Left forelimb (tissue), 1 donor: ENCODE data around the gene MEIS2.

Experiments used
- DNase-seq: peaks from one replicate; pipeline ENCODE4 v3.0.0-alpha.2; 2018; ENCODE audit warnings: low spot score

MEIS2 gene

GRCh38 chr15:37098468-37099318 lies 1.7 kb downstream of the MEIS2 start:
- no peak for DNase-seq

GRCh38 chr15:37097144-37097919 lies 3.0 kb downstream of the MEIS2 start:
- no peak for DNase-seq

GRCh38 chr15:37096558-37097143 lies 3.7 kb downstream of the MEIS2 start:
- no peak for DNase-seq

GRCh38 chr15:37095770-37096557 lies 4.4 kb downstream of the MEIS2 start:
- no peak for DNase-seq

DNA sequence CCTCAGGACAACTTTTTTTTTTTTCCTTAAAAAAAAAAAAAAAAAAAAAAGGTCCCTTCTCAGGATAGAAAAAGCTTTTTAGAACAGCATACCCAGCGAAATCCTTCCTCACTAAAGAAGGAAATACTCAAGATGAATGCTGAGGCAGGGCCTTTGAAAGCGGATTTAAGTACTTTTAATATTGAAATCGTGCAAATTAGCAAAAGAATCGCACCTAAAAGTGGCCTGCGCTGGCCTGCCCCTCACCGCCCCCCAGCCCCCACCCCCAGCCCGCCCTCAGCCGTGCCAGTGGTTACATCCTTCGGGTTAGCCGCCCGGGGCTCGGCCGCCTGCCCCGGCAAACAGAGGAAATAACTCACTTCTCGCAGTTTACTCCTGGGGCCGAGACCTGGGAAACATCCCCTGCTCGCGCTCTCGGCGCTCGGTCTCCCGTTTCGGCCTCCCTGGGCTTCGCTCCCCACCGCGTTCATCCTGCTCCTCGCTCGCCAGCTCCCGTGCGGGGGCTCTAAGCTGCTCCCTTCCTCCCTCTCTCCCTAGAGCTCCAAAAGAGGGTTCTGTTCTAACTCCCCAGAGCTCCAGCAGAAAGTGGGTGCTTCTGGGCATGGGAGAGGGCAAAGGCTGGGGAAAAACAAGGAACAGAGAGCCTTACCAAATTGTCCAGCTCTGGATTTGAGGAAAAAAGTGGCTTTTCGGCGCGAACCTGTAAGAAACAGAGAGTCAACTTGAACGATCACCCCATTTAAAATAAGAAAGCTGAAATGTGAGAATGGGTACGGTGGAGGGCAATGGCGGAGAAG lies 5.2 kb downstream of the MEIS2 start:
- no peak for DNase-seq

DNA sequence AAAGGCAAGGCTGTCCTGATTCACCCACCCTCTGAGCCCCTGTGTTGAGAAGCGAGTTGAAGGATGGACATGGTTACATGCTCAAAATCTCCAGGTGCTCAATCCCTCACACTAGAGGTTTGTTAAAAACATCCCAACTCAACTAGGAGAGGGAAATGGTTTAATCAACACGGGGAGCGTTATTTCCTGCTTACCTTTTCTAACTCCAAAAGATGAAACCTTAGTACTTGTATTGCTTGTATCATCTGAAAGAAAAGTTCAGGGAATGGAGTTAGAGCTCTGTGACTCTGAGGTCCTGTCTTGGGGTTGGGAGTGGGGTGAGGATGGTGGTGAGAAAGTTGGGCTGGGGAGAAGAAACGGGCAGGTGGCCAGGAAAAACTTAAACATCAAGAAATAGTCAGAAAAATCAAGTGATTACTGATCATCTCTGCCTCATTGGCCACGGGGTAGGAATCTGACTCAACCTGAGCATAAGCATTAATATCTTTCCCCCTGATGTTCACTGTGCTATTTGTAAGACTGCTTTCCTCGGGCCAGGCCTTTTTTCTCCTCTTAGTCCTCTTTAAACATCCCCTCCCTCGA lies 5.9 kb downstream of the MEIS2 start:
- DNase-seq = no peak

- no peak for DNase-seq
These were observed 6.6 kb downstream of the MEIS2 start for GRCh38 chr15:37093480-37094332.

GRCh38 chr15:37090543-37091175 lies 9.7 kb downstream of the MEIS2 start:
- DNase-seq = no peak

- DNase-seq = no peak
These were observed 11.9 kb downstream of the MEIS2 start for GRCh38 chr15:37088436-37088835.

DNA sequence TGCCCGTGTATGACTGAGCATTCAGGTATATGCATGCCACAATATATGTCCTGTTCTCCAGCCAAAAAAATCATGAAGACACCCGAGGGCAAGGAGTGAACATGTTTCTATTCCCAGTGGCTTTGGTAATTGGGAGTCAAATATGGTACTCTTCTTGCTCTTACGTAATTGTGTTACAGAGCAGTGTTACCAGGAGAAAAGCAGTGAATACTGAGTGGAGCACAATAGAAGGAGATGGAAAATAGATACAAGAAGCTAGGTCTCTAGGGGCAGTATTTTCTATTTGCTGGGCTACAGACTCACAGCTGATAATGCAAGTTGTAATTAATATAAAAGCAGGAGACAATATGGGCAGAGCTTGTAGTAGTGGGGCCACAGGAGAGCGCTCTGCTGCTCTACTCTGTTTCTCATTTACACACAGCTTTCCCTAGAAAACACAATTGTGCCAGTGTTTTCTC lies 13.2 kb downstream of the MEIS2 start:
- DNase-seq = no peak

GRCh38 chr15:37086521-37086920 lies 13.8 kb downstream of the MEIS2 start:
- no peak for DNase-seq

GRCh38 chr15:37086120-37086519 lies 14.2 kb downstream of the MEIS2 start:
- no peak for DNase-seq

- DNase-seq = no peak
These were observed 15.7 kb downstream of the MEIS2 start for GRCh38 chr15:37084602-37085001.

GRCh38 chr15:37083610-37084009 lies 16.7 kb downstream of the MEIS2 start:
- no peak for DNase-seq

- no peak for DNase-seq
These were observed 18.4 kb downstream of the MEIS2 start for GRCh38 chr15:37081983-37082382.

GRCh38 chr15:37080261-37080921 lies 20.0 kb downstream of the MEIS2 start:
- DNase-seq = no peak

DNA sequence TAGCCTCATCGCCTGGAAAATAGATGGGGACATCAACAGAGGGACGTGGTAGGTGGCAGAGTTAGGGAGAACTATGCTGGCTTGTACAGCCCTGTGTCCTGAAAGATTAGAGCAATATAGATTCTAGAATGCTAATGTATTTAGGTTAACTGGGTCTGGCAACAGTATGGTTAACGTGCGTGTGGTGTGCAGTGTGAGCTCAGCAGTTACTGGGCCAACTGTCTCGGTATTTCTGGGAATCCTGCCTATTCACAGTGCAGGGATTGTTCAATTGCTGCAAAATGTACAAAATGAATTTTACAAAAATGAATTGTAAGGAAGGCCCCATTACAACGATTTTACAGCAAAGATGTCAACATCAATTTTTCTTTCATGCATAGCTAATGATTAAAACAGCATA lies 20.6 kb downstream of the MEIS2 start:
- DNase-seq = no peak

DNA sequence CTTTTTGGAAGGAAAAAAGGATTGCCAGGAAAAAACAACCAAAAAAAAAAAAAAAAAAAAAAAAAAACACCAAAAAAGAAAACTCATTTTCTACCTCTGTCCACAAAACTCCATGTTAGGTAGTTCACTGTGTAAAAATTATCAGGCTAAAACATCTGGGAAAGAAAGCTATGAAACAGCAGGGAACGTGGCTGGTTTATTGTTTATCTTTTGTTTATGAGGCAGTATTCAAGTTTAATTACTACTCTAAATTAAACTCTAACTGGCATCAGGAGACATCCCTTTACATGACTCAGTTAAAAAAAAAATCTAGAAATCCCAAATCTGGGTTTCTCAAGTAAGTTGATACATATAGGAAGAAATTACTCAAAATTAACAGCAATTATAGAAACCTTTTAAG lies 21.8 kb downstream of the MEIS2 start:
- DNase-seq = no peak
